ENCODE measurements around the gene PDZD4.

The PDZD4 gene

GRCh38 chrX:153775293-153776119 lies 54.8 kb downstream of the PDZD4 start:
- TF ChIP-seq FOXP2 (optimal IDR thresholded peaks at IDR 0.05; ENCODE audit: borderline replicate concordance, extremely low read depth, extremely low read length, insufficient read depth) (no peak), TAF1 (IDR thresholded peaks at IDR 0.05; ENCODE audit: borderline replicate concordance, insufficient read depth, low read length) (no peak), POLR2AphosphoS5 (IDR thresholded peaks at IDR 0.05; ENCODE audit: low read depth, low read length) (no peak), SIN3A (IDR thresholded peaks at IDR 0.05; ENCODE audit: borderline replicate concordance, insufficient read depth, low read length) (no peak), REST (IDR thresholded peaks at IDR 0.05; ENCODE audit: insufficient read depth in 1 of 2, low read depth in 2 of 2, low read length in 2 of 2) (no peak)

- TF ChIP-seq SIN3A (IDR thresholded peaks at IDR 0.05; ENCODE audit: borderline replicate concordance, insufficient read depth, low read length) (no peak), FOXP2 (optimal IDR thresholded peaks at IDR 0.05; ENCODE audit: borderline replicate concordance, extremely low read depth, extremely low read length, insufficient read depth) (no peak), POLR2AphosphoS5 (IDR thresholded peaks at IDR 0.05; ENCODE audit: low read depth, low read length) (no peak), REST (IDR thresholded peaks at IDR 0.05; ENCODE audit: insufficient read depth in 1 of 2, low read depth in 2 of 2, low read length in 2 of 2) (no peak), TAF1 (IDR thresholded peaks at IDR 0.05; ENCODE audit: borderline replicate concordance, insufficient read depth, low read length) (no peak)
Observed at GRCh38 chrX:153774576-153775292, 55.6 kb downstream of the PDZD4 start.

GRCh38 chrX:153773741-153774575 lies 56.4 kb downstream of the PDZD4 start:
- TF ChIP-seq FOXP2 (optimal IDR thresholded peaks at IDR 0.05; ENCODE audit: borderline replicate concordance, extremely low read depth, extremely low read length, insufficient read depth) (no peak), SIN3A (IDR thresholded peaks at IDR 0.05; ENCODE audit: borderline replicate concordance, insufficient read depth, low read length) (no peak), TAF1 (IDR thresholded peaks at IDR 0.05; ENCODE audit: borderline replicate concordance, insufficient read depth, low read length) (no peak), POLR2AphosphoS5 (IDR thresholded peaks at IDR 0.05; ENCODE audit: low read depth, low read length) (no peak), REST (IDR thresholded peaks at IDR 0.05; ENCODE audit: insufficient read depth in 1 of 2, low read depth in 2 of 2, low read length in 2 of 2) (no peak)

GRCh38 chrX:153773218-153773611 lies 57.1 kb downstream of the PDZD4 start:
- no peak for TF ChIP-seq REST (IDR thresholded peaks at IDR 0.05; ENCODE audit: insufficient read depth in 1 of 2, low read depth in 2 of 2, low read length in 2 of 2)
- no peak for TF ChIP-seq SIN3A (IDR thresholded peaks at IDR 0.05; ENCODE audit: borderline replicate concordance, insufficient read depth, low read length)
- no peak for TF ChIP-seq TAF1 (IDR thresholded peaks at IDR 0.05; ENCODE audit: borderline replicate concordance, insufficient read depth, low read length)
- TF ChIP-seq FOXP2 (optimal IDR thresholded peaks at IDR 0.05; ENCODE audit: borderline replicate concordance, extremely low read depth, extremely low read length, insufficient read depth), result no peak
- TF ChIP-seq POLR2AphosphoS5 (IDR thresholded peaks at IDR 0.05; ENCODE audit: low read depth, low read length), result no peak
